Spleen (tissue), 11 donors: ENCODE results near the gene OR2V2. TPM values are rescaled to one million over a fixed set of nuclear protein-coding genes. Genes with fewer than 3 reads are reported as not detected.

Source experiments
- DNase-seq: peaks from one replicate; pipeline ENCODE4 v3.0.0-alpha.2; 2020
- H3K27ac ChIP-seq, 8 donors: fragments of 200-600 bp; sonication (generic) in 7 of 8; 1 replicate in 4 of 8; 2 replicates in 4 of 8; pipeline versions ENCODE4 v1.5.0 to v1.8.0; 2016 to 2021; ENCODE audit warnings: inconsistent platforms in 4 of 8, mild to moderate bottlenecking in 4 of 8, moderate library complexity in 1 of 8
- H3K27me3 ChIP-seq, 7 donors: fragments of 200-600 bp; sonication (generic) in 6 of 7; replicated peaks in 1 of 7; 1 replicate in 4 of 7; 2 replicates in 3 of 7; pipeline versions ENCODE4 v1.5.0 to v1.8.0; 2016 to 2021; ENCODE audit warnings: inconsistent platforms in 3 of 7, mild to moderate bottlenecking in 1 of 7
- H3K36me3 ChIP-seq, 6 donors: fragments of 200-600 bp; sonication (generic) in 5 of 6; 1 replicate in 4 of 6; 2 replicates in 2 of 6; pipeline versions ENCODE4 v1.5.0 to v1.8.0; 2016 to 2021; ENCODE audit warnings: inconsistent platforms in 2 of 6
- H3K4me1 ChIP-seq, 6 donors: fragments of 200-600 bp; sonication (generic) in 5 of 6; 1 replicate in 3 of 6; 2 replicates in 3 of 6; pipeline versions ENCODE4 v1.5.0 to v1.8.0; 2016 to 2021; ENCODE audit warnings: inconsistent platforms in 3 of 6
- H3K4me3 ChIP-seq, 8 donors: fragments of 200-600 bp; sonication (generic) in 7 of 8; 1 replicate in 4 of 8; 2 replicates in 4 of 8; pipeline versions ENCODE4 v1.5.0 to v1.8.0; 2016 to 2021; ENCODE audit warnings: inconsistent platforms in 4 of 8, mild to moderate bottlenecking in 4 of 8, moderate library complexity in 2 of 8
- H3K9me3 ChIP-seq, 8 donors: fragments of 200-600 bp; sonication (generic) in 7 of 8; 1 replicate in 4 of 8; 2 replicates in 4 of 8; pipeline versions ENCODE4 v1.5.0 to v1.8.0; 2016 to 2021; ENCODE audit warnings: inconsistent platforms in 4 of 8
- POLR2A ChIP-seq, 3 donors: fragments of 450-650 bp; IDR thresholded peaks; one replicate each; pipeline ENCODE4 v1.5.1; 2017; ENCODE audit warnings: antibody characterized with exemption in 3 of 3, mild to moderate bottlenecking in 1 of 3
- POLR2AphosphoS5 ChIP-seq, 3 donors: sonication (generic); formaldehyde crosslinking; IDR thresholded peaks; one replicate each; pipeline ENCODE4 v1.5.1; 2017; ENCODE audit warnings: antibody characterized with exemption in 3 of 3
- WGBS, 5 donors: extraction: QIAGEN DNeasy Blood & Tissue Kit in 3 of 5; methylation state at CpG; one replicate each; pipeline versions ENCODE4 v1.1.5 to v1.1.7; 2013 to 2018; 5-methylcytosine and 5-hydroxymethylcytosine counted together
- intact Hi-C: fragments of 100-400 bp; cut with DNase I; formaldehyde crosslinking; loops from one replicate; pipeline ENCODE4 v1.15.0; 2023; ENCODE audit warnings: low total_unique reads
- polyA plus RNA-seq, 3 donors: library from polyadenylated mRNA; stranded (reverse); fragments of 200-250 nt; gene quantifications; one replicate each; pipeline ENCODE4 v1.2.1, GENCODE V29; 2013
- total RNA-seq, 7 donors: library from RNA; depleted of rRNA in 3 of 7; stranded (reverse); fragments of >200 nt in 3 of 7; fragmentation: NEBNext Ultra II Directional in 4 of 7; extraction: Animal tissue kit (Norgen Biotek cat#: 25700) in 4 of 7; gene quantifications; one replicate each; pipeline versions ENCODE4 v1.1.0 to v1.2.1, GENCODE V29; 2016 to 2021
- TF ChIP-seq, protein P1 (sequence below), 11 experiments: fragments of 200-600 bp in 7 of 11; fragments of 450-650 bp in 4 of 11; sonication (generic) in 4 of 11; IDR thresholded peaks in 8 of 11; conservative IDR thresholded peaks in 3 of 11; 1 replicate in 7 of 11; 2 replicates in 4 of 11; pipeline versions ENCODE4 v1.4.0 to v1.8.0; 2016 to 2021; ENCODE audit warnings: antibody characterized with exemption in 11 of 11, inconsistent platforms in 4 of 11, mild to moderate bottlenecking in 1 of 11
- donor health status: healthy with polysubstance abuse.
- donor health status: DM: no; HTN: no; CAD: no; lungs with moderate emphysema.
- donor health status: DM: no; HTN: no; CAD: no.
- donor health status: Bipolar disorder and iron deficiency.
- donor health status: healthy.
- donor health status: DM: no; HTN: no; CAD: no.
- donor health status: DM: yes; HTN: yes; CAD: no.

Gene OR2V2
- total and polyA plus RNA-seq, 10 donors: not detected

DNA sequence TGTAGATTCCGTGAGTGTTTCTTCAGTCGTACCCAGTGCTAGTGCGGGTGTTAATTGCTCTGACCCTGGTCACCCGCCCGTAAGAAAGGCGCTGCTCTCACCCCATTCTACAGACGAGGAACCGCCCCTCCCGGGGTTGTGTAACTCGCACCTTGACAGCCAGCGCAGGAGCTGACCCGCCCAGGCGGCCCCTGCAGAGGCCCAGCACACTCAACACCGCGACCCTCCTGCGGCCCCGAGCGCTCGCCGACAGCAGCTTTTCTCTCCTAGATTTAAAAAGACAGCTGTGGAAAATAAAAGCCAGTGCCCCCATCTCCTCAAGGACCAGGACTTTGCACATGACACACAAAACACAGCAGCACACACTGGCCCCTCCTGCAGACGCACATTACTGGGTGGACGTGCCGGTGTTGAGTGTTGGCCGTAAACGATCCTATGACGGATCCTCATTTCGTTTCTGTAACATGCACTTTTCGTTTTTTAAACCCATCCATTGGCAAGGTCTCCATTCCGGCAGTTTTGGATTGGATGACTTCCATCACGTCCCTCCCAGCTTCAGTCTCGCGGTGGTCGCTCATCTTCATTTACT lies 22.9 kb downstream of the OR2V2 start:
- peak overlapping the region in 1 of 8 donors; percentile 55 for H3K4me3 ChIP-seq
- H3K27me3 ChIP-seq: peaks cover 0 to 100% (median 65%) of the 10 kb centered on the region in 7 donors
- H3K4me1 ChIP-seq: peaks cover 0 to 47% (median 24%) of the 10 kb centered on the region in 6 donors
- 21 to 25% (median 22%) methylated on average over 21 to 33 of the region's 33 CpGs for WGBS, 5 donors
- no peaks in the 10 kb centered on the region for H3K9me3 ChIP-seq
- TF ChIP-seq POLR2A (IDR thresholded peaks at IDR 0.05) (no peak), POLR2AphosphoS5 (IDR thresholded peaks at IDR 0.05) (no peak)
- TF ChIP-seq, protein P1, sequence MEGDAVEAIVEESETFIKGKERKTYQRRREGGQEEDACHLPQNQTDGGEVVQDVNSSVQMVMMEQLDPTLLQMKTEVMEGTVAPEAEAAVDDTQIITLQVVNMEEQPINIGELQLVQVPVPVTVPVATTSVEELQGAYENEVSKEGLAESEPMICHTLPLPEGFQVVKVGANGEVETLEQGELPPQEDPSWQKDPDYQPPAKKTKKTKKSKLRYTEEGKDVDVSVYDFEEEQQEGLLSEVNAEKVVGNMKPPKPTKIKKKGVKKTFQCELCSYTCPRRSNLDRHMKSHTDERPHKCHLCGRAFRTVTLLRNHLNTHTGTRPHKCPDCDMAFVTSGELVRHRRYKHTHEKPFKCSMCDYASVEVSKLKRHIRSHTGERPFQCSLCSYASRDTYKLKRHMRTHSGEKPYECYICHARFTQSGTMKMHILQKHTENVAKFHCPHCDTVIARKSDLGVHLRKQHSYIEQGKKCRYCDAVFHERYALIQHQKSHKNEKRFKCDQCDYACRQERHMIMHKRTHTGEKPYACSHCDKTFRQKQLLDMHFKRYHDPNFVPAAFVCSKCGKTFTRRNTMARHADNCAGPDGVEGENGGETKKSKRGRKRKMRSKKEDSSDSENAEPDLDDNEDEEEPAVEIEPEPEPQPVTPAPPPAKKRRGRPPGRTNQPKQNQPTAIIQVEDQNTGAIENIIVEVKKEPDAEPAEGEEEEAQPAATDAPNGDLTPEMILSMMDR (IDR thresholded peaks at IDR 0.05 in 8 of 11, conservative IDR thresholded peaks at IDR 0.05 in 3 of 11): no peak
- DNase-seq: no peak
- no peaks in the 10 kb centered on the region for H3K36me3 ChIP-seq
- no peak overlapping the region for H3K27ac ChIP-seq
- intact Hi-C loops: no loop called here

DNA sequence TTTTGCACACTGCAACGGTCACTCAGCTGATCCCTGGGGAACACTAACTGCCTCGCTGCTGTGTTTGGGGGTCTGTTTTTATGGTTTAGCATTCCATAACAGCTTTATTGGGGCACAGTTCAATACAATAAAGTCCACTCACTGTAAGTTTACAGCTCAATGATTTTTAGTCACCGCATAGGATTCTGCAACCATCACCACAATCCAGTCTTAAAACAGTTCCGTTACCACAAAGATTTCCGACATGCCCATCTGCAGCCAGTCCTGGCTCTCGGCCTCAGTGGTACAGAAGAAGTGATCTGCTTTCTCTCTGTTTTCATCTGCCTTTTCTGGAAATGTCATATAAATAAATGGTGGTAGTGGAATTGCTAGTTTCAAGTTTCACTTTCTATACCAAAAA lies 23.6 kb downstream of the OR2V2 start:
- WGBS, 5 donors: 54 to 74% (median 62%) methylated on average over 6 of the region's 6 CpGs
- H3K27me3 ChIP-seq: peaks cover 0 to 100% (median 61%) of the 10 kb centered on the region in 7 donors
- H3K4me1 ChIP-seq: peaks cover 0 to 47% (median 24%) of the 10 kb centered on the region in 6 donors
- intact Hi-C loops: no loop called here
- H3K4me3 ChIP-seq: no peak overlapping the region
- no peak overlapping the region for H3K27ac ChIP-seq
- no peak for DNase-seq
- no peaks in the 10 kb centered on the region for H3K36me3 ChIP-seq
- TF ChIP-seq, protein P1 (IDR thresholded peaks at IDR 0.05 in 8 of 11, conservative IDR thresholded peaks at IDR 0.05 in 3 of 11): no peak
- TF ChIP-seq POLR2A (IDR thresholded peaks at IDR 0.05) (no peak), POLR2AphosphoS5 (IDR thresholded peaks at IDR 0.05) (no peak)
- H3K9me3 ChIP-seq: no peaks in the 10 kb centered on the region

DNA sequence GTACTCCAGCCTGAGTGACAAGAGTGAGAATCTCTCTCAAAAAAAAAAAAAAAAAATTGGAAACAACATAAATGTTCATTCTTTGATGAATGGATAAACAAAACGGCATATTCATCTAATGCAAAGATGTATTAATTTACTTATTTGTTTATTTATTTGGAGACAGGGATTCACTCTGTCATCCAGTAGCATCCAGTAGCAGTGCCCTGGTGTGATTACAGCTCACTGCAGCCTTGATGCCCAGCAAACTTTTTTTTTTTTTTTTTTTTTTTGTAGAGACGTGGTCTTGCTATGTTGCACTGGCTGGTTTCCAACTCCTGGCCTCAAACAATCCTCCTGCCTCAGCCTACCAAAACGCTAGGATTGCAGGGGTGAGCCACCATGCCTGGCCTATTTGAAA lies 24.4 kb downstream of the OR2V2 start:
- H3K27me3 ChIP-seq: peaks cover 0 to 97% (median 60%) of the 10 kb centered on the region in 7 donors

DNA sequence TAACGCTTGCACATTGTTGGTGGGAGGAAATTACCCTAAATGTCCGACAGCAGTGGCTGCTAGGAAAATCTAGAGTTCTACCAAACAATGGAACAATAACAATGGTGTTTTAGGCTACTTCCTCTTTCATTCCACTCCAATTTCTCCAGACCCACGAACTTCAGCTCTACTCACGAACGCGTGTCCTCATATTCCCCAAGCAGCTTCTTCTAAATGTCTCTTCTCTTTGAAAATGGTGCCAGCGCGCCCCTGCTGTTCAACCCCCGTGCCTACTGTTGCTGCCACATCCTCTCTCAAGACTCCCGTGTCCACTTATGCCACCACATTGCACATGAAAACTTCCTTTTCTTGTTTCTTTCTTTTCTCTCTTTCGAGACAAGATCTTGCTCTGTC lies 25.6 kb downstream of the OR2V2 start:
- peak overlapping the region in 2 of 8 donors; percentile 10 to 50 for H3K4me3 ChIP-seq
- WGBS, 5 donors: 3 to 6% (median 5%) methylated on average over 11 of the region's 11 CpGs
- H3K27ac ChIP-seq: peak overlapping the region in 3 of 8 donors; percentile 7 to 28 (median 10)
- H3K27me3 ChIP-seq: peaks cover 0 to 88% (median 60%) of the 10 kb centered on the region in 7 donors
- intact Hi-C loops: no loop called here
- no peaks in the 10 kb centered on the region for H3K36me3 ChIP-seq
- H3K9me3 ChIP-seq: no peaks in the 10 kb centered on the region
- TF ChIP-seq, protein P1 (IDR thresholded peaks at IDR 0.05 in 8 of 11, conservative IDR thresholded peaks at IDR 0.05 in 3 of 11): peak in 5 of 11 experiments; percentile 12 to 77 (median 58)
- no peak for TF ChIP-seq POLR2AphosphoS5 (IDR thresholded peaks at IDR 0.05)
- peaks cover 0 to 41% (median 23%) of the 10 kb centered on the region in 6 donors for H3K4me1 ChIP-seq
- DNase-seq: no peak

More for the DNA sequence above, 24.4 kb downstream of the OR2V2 start:
- Histone ChIP-seq H3K4me1 (peaks cover 0 to 47% (median 24%) of the 10 kb centered on the region in 6 donors), H3K36me3 (no peaks in the 10 kb centered on the region), H3K27ac (no peak overlapping the region), H3K9me3 (no peaks in the 10 kb centered on the region), H3K4me3 (no peak overlapping the region)
- intact Hi-C loops: no loop called here
- 47 to 62% (median 56%) methylated on average over 3 of the region's 3 CpGs for WGBS, 5 donors
- no peak for DNase-seq
- TF ChIP-seq, protein P1 (IDR thresholded peaks at IDR 0.05 in 8 of 11, conservative IDR thresholded peaks at IDR 0.05 in 3 of 11): no peak
- no peak for TF ChIP-seq POLR2AphosphoS5 (IDR thresholded peaks at IDR 0.05)
- no peak for TF ChIP-seq POLR2A (IDR thresholded peaks at IDR 0.05)
